GM12878 (cell line): Measurements from ENCODE around the gene ISY1. TPM values are rescaled to one million over a fixed set of nuclear protein-coding genes. Genes with fewer than 3 reads are reported as not detected.

ENCODE experiments used
- CHD4 ChIP-seq: fragments of 200-600 bp; sonication (generic); IDR thresholded peaks from 2 replicates; pipeline ENCODE4 v1.6.1; 2016; ENCODE audit warnings: mild to moderate bottlenecking
- CREM ChIP-seq: IDR thresholded peaks from 2 replicates; pipeline ENCODE4 v1.6.1; 2014; ENCODE audit warnings: antibody characterized with exemption, low read depth
- GABPA ChIP-seq: IDR thresholded peaks from 2 replicates; pipeline ENCODE4 v1.6.1; 2014; ENCODE audit warnings: antibody characterized with exemption, low read depth, mild to moderate bottlenecking, inconsistent platforms
- GATAD2B ChIP-seq: fragments of 450-650 bp; conservative IDR thresholded peaks from 2 replicates; pipeline ENCODE4 v1.6.1; 2017; ENCODE audit warnings: low read depth, mild to moderate bottlenecking, moderate library complexity
- HDAC2 ChIP-seq: fragments of 200-600 bp; sonication (generic); IDR thresholded peaks from 2 replicates; pipeline ENCODE4 v1.6.1; 2017
- HDGF ChIP-seq: fragments of 450-650 bp; IDR thresholded peaks from 2 replicates; pipeline ENCODE4 v1.6.1; 2016; ENCODE audit warnings: antibody characterized with exemption
- IKZF1 ChIP-seq: fragments of 450-650 bp; conservative IDR thresholded peaks from 2 replicates; pipeline ENCODE4 v1.6.1; 2017; ENCODE audit warnings: antibody characterized with exemption, mild to moderate bottlenecking
- IRF4 ChIP-seq: IDR thresholded peaks from 2 replicates; pipeline ENCODE4 v1.6.1; 2011; ENCODE audit warnings: low read depth, low read length
- PML ChIP-seq: IDR thresholded peaks from 2 replicates; pipeline ENCODE4 v1.6.1; 2012; ENCODE audit warnings: low read length, inconsistent platforms
- RUNX3 ChIP-seq: IDR thresholded peaks from 2 replicates; pipeline ENCODE4 v1.6.1; 2012; ENCODE audit warnings: low read length, inconsistent platforms
- SMARCA5 ChIP-seq: fragments of 450-650 bp; IDR thresholded peaks from 2 replicates; pipeline ENCODE4 v1.6.1; 2017; ENCODE audit warnings: mild to moderate bottlenecking
- WRNIP1 ChIP-seq: IDR thresholded peaks from 2 replicates; pipeline ENCODE4 v1.6.1; 2011; ENCODE audit warnings: low read depth, low read length, improper control_type of control experiment, borderline replicate concordance
- ZNF622 ChIP-seq: fragments of 450-650 bp; IDR thresholded peaks from 2 replicates; pipeline ENCODE4 v1.6.1; 2017; ENCODE audit warnings: mild to moderate bottlenecking, inconsistent platforms
- polyA plus RNA-seq, 11 experiments: library from polyadenylated mRNA; depleted of rRNA in 4 of 11; unstranded in 6 of 11; stranded (reverse) in 5 of 11; fragments of >200 nt; fragmentation: Nextera tagmentation in 4 of 11; fragmentation: Illumina TruSeq in 1 of 11; extraction: Ambion mirVana in 4 of 11; extraction: Trizol in 1 of 11; gene quantifications; 1 replicate in 1 of 11; 2 replicates in 10 of 11; pipeline versions ENCODE4 v1.2.1 to v1.2.3, GENCODE V29; 2011 to 2016; ENCODE audit warnings: inconsistent platforms in 2 of 11, missing spikeins in 2 of 11, low read depth in 1 of 11
- total RNA-seq, 4 experiments: library from RNA; depleted of rRNA in 3 of 4; stranded (reverse); fragments of >200 nt in 3 of 4; fragmentation: Illumina TruSeq in 1 of 4; extraction: Trizol in 1 of 4; gene quantifications; 2 replicates each; pipeline versions ENCODE4 v1.2.1 to v1.2.3, GENCODE V29; 2013 to 2021
- TF ChIP-seq, protein P1 (sequence below): fragments of 450-650 bp; IDR thresholded peaks from 2 replicates; pipeline ENCODE4 v1.6.1; 2017; ENCODE audit warnings: mild to moderate bottlenecking, moderate library complexity
- TF ChIP-seq, protein P2 (sequence below): IDR thresholded peaks from 2 replicates; pipeline ENCODE4 v1.6.1; 2011; ENCODE audit warnings: borderline replicate concordance, low read depth, mild to moderate bottlenecking, moderate library complexity, low read length; ENCODE audit not compliant: insufficient read depth, poor library complexity, severe bottlenecking
- TF ChIP-seq, protein P3 (sequence below): fragments of 150-350 bp; IDR thresholded peaks from 2 replicates; pipeline ENCODE4 v1.6.1; 2014; ENCODE audit warnings: mild to moderate bottlenecking, low read depth, low read length
- TF ChIP-seq, protein P4 (sequence below): IDR thresholded peaks from 2 replicates; pipeline ENCODE4 v1.6.1; 2012; ENCODE audit warnings: low read depth, low read length, improper control_type of control experiment
- TF ChIP-seq, protein P5 (sequence below): fragments of 450-650 bp; conservative IDR thresholded peaks from 2 replicates; pipeline ENCODE4 v1.6.1; 2017; ENCODE audit warnings: mild to moderate bottlenecking, moderate library complexity
- TF ChIP-seq, protein P6 (sequence below): IDR thresholded peaks from 2 replicates; pipeline ENCODE4 v1.6.1; 2011; ENCODE audit warnings: borderline replicate concordance, low read depth, mild to moderate bottlenecking, moderate library complexity, mixed read lengths, low read length; ENCODE audit not compliant: insufficient read depth; ENCODE audit errors: extremely low read length

Gene ISY1
- total and polyA plus RNA-seq, 10 of the 15 experiments (the other 5 are each of a cell fraction or from before 2014, with no cell fraction given) = 28.3 to 72.2 (median 44.7) TPM

DNA sequence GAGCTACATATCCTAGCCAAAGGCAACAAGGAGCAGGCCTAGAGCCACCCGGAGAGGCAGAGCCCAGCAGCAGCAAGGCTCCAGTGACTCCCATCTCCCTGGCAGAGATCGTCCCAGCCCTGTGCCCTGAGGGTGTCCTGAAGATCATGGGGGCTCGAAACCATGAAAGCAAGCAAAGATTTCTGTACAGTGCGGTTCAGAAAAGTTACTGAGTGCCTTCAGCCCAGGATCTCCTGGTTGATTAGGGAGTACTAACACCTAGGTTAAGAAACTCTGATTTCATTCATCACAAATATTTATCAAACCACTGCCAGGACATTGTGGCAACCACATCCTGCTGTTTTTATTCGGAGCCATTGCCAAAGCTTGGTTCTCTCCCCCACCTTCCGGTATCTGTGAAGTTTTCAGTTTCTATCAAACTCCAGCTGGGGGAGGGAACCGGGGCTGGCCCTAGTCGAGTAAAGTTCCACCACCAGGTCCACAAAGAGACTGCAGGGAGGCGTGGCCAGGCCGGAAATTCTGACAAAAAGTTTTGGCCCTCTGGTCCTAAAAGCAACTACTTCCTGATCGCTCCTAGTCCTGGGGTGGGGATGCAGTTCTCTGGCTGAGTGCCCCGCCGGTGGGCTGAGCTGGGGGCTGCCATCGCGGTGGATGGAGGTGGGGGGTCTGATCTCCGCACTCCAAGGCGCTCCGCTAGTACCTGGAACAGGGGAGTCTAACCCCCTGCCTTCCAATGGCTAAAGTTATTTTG lies 40.4 kb downstream of the ISY1 start (continued):
- TF ChIP-seq, protein P1, sequence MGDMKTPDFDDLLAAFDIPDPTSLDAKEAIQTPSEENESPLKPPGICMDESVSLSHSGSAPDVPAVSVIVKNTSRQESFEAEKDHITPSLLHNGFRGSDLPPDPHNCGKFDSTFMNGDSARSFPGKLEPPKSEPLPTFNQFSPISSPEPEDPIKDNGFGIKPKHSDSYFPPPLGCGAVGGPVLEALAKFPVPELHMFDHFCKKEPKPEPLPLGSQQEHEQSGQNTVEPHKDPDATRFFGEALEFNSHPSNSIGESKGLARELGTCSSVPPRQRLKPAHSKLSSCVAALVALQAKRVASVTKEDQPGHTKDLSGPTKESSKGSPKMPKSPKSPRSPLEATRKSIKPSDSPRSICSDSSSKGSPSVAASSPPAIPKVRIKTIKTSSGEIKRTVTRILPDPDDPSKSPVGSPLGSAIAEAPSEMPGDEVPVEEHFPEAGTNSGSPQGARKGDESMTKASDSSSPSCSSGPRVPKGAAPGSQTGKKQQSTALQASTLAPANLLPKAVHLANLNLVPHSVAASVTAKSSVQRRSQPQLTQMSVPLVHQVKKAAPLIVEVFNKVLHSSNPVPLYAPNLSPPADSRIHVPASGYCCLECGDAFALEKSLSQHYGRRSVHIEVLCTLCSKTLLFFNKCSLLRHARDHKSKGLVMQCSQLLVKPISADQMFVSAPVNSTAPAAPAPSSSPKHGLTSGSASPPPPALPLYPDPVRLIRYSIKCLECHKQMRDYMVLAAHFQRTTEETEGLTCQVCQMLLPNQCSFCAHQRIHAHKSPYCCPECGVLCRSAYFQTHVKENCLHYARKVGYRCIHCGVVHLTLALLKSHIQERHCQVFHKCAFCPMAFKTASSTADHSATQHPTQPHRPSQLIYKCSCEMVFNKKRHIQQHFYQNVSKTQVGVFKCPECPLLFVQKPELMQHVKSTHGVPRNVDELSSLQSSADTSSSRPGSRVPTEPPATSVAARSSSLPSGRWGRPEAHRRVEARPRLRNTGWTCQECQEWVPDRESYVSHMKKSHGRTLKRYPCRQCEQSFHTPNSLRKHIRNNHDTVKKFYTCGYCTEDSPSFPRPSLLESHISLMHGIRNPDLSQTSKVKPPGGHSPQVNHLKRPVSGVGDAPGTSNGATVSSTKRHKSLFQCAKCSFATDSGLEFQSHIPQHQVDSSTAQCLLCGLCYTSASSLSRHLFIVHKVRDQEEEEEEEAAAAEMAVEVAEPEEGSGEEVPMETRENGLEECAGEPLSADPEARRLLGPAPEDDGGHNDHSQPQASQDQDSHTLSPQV = no peak
- no peak; the same call in 1 of the 2 replicates for TF ChIP-seq GATAD2B
- TF ChIP-seq, protein P2, sequence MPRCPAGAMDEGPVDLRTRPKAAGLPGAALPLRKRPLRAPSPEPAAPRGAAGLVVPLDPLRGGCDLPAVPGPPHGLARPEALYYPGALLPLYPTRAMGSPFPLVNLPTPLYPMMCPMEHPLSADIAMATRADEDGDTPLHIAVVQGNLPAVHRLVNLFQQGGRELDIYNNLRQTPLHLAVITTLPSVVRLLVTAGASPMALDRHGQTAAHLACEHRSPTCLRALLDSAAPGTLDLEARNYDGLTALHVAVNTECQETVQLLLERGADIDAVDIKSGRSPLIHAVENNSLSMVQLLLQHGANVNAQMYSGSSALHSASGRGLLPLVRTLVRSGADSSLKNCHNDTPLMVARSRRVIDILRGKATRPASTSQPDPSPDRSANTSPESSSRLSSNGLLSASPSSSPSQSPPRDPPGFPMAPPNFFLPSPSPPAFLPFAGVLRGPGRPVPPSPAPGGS = peak; percentile 43
- TF ChIP-seq, protein P3, sequence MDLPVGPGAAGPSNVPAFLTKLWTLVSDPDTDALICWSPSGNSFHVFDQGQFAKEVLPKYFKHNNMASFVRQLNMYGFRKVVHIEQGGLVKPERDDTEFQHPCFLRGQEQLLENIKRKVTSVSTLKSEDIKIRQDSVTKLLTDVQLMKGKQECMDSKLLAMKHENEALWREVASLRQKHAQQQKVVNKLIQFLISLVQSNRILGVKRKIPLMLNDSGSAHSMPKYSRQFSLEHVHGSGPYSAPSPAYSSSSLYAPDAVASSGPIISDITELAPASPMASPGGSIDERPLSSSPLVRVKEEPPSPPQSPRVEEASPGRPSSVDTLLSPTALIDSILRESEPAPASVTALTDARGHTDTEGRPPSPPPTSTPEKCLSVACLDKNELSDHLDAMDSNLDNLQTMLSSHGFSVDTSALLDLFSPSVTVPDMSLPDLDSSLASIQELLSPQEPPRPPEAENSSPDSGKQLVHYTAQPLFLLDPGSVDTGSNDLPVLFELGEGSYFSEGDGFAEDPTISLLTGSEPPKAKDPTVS = no peak
- TF ChIP-seq IRF4 = 0 out of 2 replicates have a peak, but pooled peaks have one; percentile 17
- TF ChIP-seq HDGF = no peak
- peak; percentile 94 for TF ChIP-seq RUNX3
- peak; percentile 73; the same call in 1 of the 2 replicates for TF ChIP-seq GABPA
- TF ChIP-seq CREM = peak; percentile 48; the same call in 1 of the 2 replicates
- no peak for TF ChIP-seq HDAC2
- TF ChIP-seq, protein P4, sequence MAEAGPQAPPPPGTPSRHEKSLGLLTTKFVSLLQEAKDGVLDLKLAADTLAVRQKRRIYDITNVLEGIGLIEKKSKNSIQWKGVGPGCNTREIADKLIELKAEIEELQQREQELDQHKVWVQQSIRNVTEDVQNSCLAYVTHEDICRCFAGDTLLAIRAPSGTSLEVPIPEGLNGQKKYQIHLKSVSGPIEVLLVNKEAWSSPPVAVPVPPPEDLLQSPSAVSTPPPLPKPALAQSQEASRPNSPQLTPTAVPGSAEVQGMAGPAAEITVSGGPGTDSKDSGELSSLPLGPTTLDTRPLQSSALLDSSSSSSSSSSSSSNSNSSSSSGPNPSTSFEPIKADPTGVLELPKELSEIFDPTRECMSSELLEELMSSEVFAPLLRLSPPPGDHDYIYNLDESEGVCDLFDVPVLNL = no peak
- TF ChIP-seq CHD4 = no peak
- 0 out of 2 replicates have a peak, but pooled peaks have one; percentile 61 for TF ChIP-seq PML
- TF ChIP-seq, protein P5, sequence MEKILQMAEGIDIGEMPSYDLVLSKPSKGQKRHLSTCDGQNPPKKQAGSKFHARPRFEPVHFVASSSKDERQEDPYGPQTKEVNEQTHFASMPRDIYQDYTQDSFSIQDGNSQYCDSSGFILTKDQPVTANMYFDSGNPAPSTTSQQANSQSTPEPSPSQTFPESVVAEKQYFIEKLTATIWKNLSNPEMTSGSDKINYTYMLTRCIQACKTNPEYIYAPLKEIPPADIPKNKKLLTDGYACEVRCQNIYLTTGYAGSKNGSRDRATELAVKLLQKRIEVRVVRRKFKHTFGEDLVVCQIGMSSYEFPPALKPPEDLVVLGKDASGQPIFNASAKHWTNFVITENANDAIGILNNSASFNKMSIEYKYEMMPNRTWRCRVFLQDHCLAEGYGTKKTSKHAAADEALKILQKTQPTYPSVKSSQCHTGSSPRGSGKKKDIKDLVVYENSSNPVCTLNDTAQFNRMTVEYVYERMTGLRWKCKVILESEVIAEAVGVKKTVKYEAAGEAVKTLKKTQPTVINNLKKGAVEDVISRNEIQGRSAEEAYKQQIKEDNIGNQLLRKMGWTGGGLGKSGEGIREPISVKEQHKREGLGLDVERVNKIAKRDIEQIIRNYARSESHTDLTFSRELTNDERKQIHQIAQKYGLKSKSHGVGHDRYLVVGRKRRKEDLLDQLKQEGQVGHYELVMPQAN = no peak; the same call in 1 of the 2 replicates
- no peak for TF ChIP-seq WRNIP1
- peak; percentile 58; the same call in 1 of the 2 replicates for TF ChIP-seq SMARCA5
- TF ChIP-seq IKZF1 = peak; percentile 77
- TF ChIP-seq, protein P6, sequence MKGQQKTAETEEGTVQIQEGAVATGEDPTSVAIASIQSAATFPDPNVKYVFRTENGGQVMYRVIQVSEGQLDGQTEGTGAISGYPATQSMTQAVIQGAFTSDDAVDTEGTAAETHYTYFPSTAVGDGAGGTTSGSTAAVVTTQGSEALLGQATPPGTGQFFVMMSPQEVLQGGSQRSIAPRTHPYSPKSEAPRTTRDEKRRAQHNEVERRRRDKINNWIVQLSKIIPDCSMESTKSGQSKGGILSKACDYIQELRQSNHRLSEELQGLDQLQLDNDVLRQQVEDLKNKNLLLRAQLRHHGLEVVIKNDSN = no peak
- TF ChIP-seq ZNF622 = no peak
